Stimulated activated CD4-positive, alpha-beta T cell treated with anti-CD3 and anti-CD28 coated beads, Interleukin-4, amount 100 ng/mL, for 48 hours (primary cell): ENCODE results near the gene CEP350.

ENCODE experiments used
- DNase-seq, 2 donors: peaks; one replicate each; pipeline ENCODE4 v3.0.0-alpha.2; 2020; ENCODE audit warnings: low read depth in 2 of 2

CEP350 gene

GRCh38 chr1:180057883-180058396 is 103.3 kb downstream of the CEP350 start:
- DNase-seq, result no peak

- DNase-seq, result no peak
Observed at GRCh38 chr1:180061019-180061418, 106.4 kb downstream of the CEP350 start.

GRCh38 chr1:180062452-180062971 is 107.9 kb downstream of the CEP350 start:
- DNase-seq, result no peak

- no peak for DNase-seq
Observed at GRCh38 chr1:180065408-180065807, 110.8 kb downstream of the CEP350 start.

GRCh38 chr1:180066150-180066549 is 111.5 kb downstream of the CEP350 start:
- no peak for DNase-seq

GRCh38 chr1:180070286-180070685 is 115.7 kb downstream of the CEP350 start:
- DNase-seq, result no peak

- DNase-seq, result no peak
Observed at GRCh38 chr1:180071759-180072158, 117.1 kb downstream of the CEP350 start.

GRCh38 chr1:180080439-180080838 is 125.8 kb downstream of the CEP350 start:
- DNase-seq, result no peak

GRCh38 chr1:180081474-180081873 is 126.9 kb downstream of the CEP350 start:
- DNase-seq, result no peak

- DNase-seq, result no peak
Observed at GRCh38 chr1:180083164-180083563, 128.6 kb downstream of the CEP350 start.

- DNase-seq, result no peak
Observed at GRCh38 chr1:180084867-180085266, 130.3 kb downstream of the CEP350 start.

GRCh38 chr1:180085331-180085730 is 130.7 kb downstream of the CEP350 start:
- DNase-seq, result no peak

GRCh38 chr1:180092931-180093650 is 138.5 kb downstream of the CEP350 start:
- no peak for DNase-seq

- DNase-seq, result no peak
Observed at GRCh38 chr1:180094705-180095295, 140.2 kb downstream of the CEP350 start.

- DNase-seq, result no peak
Observed at GRCh38 chr1:180096584-180097325, 142.1 kb downstream of the CEP350 start.

- DNase-seq, result no peak
Observed at GRCh38 chr1:180097326-180097605, 142.7 kb downstream of the CEP350 start.

GRCh38 chr1:180101411-180101810 is 146.8 kb downstream of the CEP350 start:
- DNase-seq, result no peak

GRCh38 chr1:180103819-180104218 is 149.2 kb downstream of the CEP350 start:
- DNase-seq, result no peak

GRCh38 chr1:180112091-180112490 is 157.5 kb downstream of the CEP350 start:
- no peak for DNase-seq

- DNase-seq, result no peak
Observed at GRCh38 chr1:180112984-180113647, 158.5 kb downstream of the CEP350 start.

- DNase-seq, result no peak
Observed at GRCh38 chr1:180114396-180114945, 159.9 kb downstream of the CEP350 start.
